HT-29 (cell line): ENCODE data around the gene CCDC141. TPM values are rescaled to one million over a fixed set of nuclear protein-coding genes. Genes with fewer than 3 reads are reported as not detected.

Experiments
- DNase-seq: peaks from one replicate; pipeline ENCODE4 v3.0.0-alpha.2; 2015; ENCODE audit warnings: low spot score
- total RNA-seq: library from RNA; depleted of rRNA; stranded (reverse); fragments of >200 nt; shearing (Covaris generic); gene quantifications from 2 replicates; pipeline ENCODE4 v1.2.3, GENCODE V29; 2014

The CCDC141 gene
- total RNA-seq, 1 experiment from 2014 or later = not detected

DNA sequence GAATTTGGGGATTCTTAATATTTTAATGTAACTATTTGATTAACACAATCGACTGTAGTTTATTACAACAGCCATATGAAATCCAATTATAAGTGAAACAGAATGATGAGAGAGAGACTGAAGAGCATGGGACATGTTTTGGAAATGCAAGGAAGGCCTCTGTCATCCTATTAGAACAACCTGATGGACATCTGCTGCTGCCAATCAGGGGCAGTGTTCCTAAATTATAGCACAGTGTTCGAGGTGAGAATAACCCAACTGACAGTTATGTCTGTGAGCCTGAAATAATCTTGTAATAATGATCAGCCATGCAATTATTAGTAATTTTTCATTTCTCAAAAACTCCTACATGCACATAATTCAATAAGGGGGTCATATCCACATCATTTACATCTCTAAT lies 73.6 kb downstream of the CCDC141 start:
- no peak for DNase-seq

- no peak for DNase-seq
Measured at GRCh38 chr2:178962805-178963433, 87.0 kb downstream of the CCDC141 start.

GRCh38 chr2:178962152-178962551 lies 87.8 kb downstream of the CCDC141 start:
- no peak for DNase-seq

- no peak for DNase-seq
Measured at GRCh38 chr2:178954049-178954448, 95.9 kb downstream of the CCDC141 start.

DNA sequence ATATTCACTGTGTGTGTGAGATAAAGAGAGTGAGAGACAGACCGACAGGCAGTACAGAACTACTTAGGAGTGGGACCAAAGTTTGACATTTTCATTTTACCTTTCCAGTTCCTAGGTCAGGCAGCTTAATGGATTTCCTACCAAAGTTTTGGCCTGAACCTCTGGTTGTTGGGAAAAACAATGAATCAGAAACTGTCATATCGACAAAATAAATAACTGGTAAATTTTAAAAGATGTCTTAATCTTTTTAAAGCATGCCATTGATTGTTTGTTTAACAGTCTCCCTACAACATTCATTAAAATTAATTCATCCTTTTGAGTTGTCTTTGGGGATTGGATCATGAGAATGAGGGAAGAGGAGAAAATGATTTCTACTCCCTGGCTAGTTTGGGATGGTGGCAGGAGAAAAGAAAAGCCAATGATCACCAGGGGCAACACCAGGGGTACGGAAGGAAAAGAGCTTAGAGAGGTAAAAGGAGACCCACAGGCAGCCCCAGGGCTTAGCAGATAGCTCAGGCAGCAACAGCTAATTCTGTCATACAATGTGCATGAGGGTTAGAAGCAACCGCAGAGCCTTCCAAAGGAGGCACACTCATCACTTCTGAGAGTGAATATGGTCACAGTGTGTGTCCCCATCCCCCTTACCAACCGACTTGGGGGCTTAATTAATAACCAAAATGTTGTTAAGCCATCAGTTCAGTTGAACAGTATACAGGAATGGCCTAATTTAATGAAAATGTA lies 98.5 kb downstream of the CCDC141 start:
- no peak for DNase-seq

GRCh38 chr2:178949584-178949983 lies 100.4 kb downstream of the CCDC141 start:
- no peak for DNase-seq

DNA sequence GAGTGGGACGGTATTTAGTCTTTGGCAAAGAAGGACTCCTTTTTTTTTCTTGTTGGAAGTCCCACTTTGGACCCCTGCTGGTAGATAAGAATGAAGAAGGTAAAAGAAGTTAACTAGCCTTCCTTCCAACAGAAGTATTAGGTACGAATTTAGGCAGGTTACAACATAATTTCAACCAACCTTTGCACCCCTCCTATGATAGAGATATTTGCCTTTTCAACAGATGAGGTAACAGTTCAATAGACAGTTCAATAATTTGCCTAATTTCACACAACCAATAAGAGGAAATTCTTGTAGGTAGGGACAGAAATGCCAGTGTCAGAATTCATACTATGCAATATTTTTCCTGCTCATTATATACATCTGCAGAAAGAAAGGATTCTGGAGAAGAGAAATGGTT lies 100.8 kb downstream of the CCDC141 start:
- no peak for DNase-seq

DNA sequence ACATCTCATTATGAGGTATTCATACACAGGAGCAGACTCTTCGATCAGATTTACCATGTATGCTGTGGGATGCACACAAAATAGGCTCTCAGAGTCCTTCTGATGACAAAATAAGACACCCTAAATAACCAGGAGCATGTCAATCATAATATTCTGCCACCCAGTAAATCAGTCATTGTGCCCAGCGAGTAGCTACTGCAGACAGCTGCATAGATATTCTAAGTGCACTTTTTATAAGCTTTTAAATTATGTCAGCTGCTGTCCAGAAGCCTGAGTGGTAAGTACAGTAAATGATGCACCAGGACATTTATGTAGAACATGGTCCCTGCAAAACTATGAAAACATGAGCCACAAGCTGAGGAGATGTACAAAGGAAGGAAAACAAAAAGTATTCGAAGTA lies 102.9 kb downstream of the CCDC141 start:
- no peak for DNase-seq

DNA sequence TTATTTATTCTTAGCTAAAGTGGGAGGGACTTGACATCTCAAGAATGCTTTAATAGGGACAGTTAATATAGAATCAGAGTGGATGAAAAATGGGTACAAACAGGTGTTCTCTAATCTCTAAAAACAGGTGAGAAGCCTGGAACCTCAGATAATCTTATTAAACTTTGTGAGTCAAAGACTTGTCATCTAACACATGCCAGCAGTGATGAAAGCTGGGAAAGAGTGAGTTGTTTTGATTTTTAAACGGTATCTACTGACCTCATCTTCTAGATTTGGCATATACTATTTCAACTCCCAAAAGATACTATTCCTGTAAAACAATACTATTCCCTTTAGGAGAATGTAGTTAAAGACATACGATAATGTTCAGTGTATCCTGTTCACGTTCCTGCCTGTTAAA lies 103.4 kb downstream of the CCDC141 start:
- DNase-seq = no peak

DNA sequence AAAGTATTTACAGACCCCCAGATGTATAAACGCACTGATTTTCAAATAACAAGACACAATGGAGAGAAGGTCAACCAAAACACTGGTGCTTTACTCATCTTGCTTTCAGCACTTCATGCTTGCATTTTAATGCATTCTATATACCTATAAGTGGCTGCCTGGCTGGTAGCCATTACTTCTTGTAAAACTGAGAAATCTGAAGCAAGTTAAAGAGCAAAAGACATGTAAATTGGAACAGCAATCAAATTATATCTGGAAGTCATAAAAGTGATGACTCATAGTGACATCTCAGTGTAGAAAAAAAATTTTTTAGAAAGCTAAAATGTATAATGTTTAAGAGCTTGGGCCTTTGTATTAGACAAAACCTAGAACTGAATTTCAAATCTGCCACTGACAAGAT lies 106.2 kb downstream of the CCDC141 start:
- no peak for DNase-seq

GRCh38 chr2:178934571-178934970 lies 115.4 kb downstream of the CCDC141 start:
- no peak for DNase-seq

DNA sequence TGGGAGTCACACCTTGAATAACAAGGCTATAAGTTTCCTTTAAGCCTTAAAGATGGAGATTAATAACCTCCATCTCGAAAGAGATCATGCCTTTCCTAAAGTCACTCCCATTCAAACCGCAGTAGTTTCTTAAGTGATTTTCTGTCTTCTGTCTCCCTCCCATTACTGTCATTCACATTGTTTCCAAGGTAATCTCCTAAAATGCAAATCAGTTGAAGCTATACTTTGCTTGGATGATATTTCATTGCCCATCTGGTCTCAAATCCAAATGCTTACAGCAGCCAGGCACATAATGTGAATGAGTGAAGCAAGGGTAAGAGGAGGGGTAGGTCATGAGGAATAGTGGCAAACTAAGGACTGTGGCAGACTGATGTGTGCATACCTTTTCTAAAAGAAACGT lies 116.4 kb downstream of the CCDC141 start:
- DNase-seq = no peak

DNA sequence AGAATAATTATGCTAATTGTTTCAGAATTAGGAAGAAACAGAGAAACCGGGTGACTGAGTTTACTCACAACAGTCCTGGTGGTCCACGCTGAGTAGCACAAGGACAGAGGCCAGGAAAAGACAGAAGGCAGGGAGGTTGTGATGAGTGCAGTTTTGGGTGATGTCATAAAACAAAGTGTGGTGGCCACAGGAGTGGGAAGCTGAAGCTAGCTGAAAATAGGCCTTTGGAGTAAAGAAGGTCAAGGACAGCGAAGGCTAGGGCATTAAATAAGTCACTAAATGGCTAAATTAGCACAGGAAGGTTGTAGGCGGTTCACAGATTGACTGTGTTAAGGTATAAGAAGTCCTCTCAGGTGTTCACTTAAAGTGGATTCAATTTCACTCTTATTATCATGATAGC lies 121.9 kb downstream of the CCDC141 start:
- DNase-seq = no peak

GRCh38 chr2:178927173-178927572 lies 122.8 kb downstream of the CCDC141 start:
- DNase-seq = no peak

GRCh38 chr2:178924817-178925216 lies 125.1 kb downstream of the CCDC141 start:
- peak; percentile 11 for DNase-seq

DNA sequence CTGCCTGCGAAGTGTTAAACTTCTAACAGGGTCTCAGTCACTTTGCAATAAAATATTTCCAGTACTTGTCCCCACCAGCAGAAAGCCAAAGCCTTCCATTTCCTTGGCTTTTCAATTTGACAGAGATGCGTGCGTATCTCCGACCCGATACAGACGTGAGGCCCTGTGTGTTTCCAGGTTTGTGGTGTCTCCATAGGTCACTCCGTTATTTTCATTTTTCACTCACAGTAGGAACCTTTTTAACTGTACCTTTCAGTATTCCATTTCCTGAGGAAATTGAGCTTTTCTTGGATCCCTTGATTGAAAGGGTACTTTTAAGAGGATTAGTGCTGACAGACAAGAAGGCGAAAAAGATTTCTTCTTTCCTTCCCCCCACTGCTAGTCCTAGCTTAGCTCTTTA lies 126.4 kb downstream of the CCDC141 start:
- DNase-seq = no peak

- DNase-seq = no peak
Measured at GRCh38 chr2:178920916-178921513, 128.9 kb downstream of the CCDC141 start.

DNA sequence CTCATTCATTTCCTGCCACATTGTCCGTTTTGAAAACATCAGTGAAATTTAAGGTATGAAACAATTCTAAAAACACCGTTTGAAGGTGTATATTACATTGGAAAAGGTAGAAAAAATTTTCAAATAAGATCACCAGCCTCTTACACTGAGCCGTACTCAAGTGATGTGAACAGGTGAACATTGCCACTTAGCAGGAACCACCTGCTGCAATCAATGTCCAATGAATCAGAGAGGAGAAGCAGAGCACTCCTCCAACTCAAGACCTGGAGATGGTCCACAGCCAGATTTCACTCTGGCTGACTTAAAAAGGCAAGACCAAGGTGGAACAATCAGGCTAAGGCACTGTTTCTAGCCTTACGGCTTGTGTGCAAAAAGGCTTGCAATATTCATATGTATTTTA lies 132.4 kb downstream of the CCDC141 start:
- DNase-seq = no peak

- no peak for DNase-seq
Measured at GRCh38 chr2:178915423-178916173, 134.3 kb downstream of the CCDC141 start.

DNA sequence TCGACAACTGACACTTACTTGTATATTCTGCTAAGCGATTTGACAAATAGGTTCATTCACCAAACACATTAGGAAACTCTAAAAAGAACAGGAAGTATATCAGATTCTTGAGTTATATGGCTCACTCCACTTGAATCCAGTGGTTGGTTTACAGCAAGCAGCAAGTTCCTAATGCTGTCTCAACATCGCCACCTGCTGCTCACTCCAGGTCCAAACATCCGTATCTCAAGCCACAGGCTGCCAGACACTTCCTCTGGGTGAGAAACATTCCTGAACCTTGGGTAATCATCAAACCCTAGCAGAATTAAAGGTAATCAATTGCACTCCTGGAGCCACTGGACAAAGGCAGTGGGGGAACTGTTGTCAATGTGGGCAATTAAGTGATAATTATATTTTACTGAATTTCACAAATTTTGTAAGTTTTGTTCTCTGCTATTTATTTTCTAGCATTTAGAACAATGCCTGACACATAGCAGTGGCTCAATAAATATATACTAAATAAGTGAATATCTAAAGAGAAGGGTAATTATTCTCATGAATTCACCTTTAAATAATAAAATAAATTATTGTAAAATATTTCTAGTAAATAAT lies 135.6 kb downstream of the CCDC141 start:
- peak; percentile 85 for DNase-seq

DNA sequence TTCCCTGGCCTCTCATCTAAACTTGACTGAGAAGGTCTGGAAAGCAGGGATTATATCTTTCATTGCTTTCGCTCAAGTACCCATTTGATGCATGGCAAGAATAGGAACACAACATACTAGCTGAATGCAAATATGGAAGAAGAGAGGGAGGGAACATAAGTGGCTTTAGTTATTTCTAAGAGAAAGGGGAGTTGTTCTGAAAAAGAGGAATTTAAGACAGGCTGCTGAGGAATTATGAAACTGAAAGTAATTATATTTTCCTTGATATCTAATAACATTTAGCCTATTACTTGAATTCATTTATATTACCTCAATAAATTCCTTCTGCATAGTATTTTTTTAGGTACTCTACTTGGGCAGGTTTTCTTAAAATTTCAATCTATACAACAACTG lies 136.9 kb downstream of the CCDC141 start:
- no peak for DNase-seq
